ENCODE data around the gene ZBTB24.

ZBTB24 gene

GRCh38 chr6:109460161-109460829 lies 22.7 kb downstream of the ZBTB24 start:
- Mint-ChIP-seq H3K4me1 (peaks cover 51% of the 10 kb centered on the region), H3K27ac (ENCODE audit: low read depth) (no peak overlapping the region), H3K4me3 (no peak overlapping the region), H3K27me3 (no peaks in the 10 kb centered on the region), H3K9me3 (no peaks in the 10 kb centered on the region), H3K36me3 (ENCODE audit: insufficient read depth) (peaks cover 22% of the 10 kb centered on the region)
- no peak for DNase-seq (ENCODE audit: low spot score in 2 of 2)
- no peak for ATAC-seq (replicated peaks; ENCODE audit: extremely low read depth, poor library complexity, severe bottlenecking)

DNA sequence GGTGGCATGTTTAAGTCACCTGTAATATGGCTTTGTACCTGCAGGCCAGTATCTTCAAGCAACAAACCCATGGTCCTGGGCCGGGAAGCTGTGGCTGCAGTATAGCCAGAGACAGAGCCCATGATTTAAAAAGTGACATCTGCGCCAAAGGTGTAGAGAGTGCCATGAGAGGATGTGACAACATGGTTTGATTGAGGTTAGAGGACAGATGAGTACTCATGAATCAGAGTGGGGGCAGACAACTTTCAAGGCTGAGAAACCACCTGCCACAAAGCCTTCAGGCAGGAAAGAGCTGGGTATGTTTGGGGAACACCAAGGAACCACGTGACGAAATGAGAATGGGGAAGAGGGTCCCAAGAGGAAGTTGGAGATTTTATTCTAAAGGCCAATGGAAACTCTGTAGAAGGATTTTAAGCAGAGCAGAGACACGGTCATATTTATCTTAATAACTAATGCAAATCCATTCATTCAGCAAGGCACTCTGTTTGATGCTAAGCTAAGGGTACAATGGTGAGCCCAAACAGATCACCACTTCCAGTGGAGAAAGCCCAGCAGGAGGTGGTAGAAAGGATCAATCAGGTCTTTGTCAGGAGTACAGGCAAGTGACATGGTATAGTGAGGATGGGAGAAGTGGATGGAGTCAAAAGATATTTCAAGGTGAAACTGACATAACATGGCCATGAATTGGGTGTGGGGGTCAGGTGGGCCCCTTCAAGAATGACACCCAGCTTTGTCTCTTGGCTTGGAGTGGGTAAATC lies 24.1 kb downstream of the ZBTB24 start:
- Mint-ChIP-seq H3K27me3 (no peaks in the 10 kb centered on the region), H3K36me3 (ENCODE audit: insufficient read depth) (peaks cover 21% of the 10 kb centered on the region)
- peak in 1 of 2 donors; percentile 46 for DNase-seq (ENCODE audit: low spot score in 2 of 2)

DNA sequence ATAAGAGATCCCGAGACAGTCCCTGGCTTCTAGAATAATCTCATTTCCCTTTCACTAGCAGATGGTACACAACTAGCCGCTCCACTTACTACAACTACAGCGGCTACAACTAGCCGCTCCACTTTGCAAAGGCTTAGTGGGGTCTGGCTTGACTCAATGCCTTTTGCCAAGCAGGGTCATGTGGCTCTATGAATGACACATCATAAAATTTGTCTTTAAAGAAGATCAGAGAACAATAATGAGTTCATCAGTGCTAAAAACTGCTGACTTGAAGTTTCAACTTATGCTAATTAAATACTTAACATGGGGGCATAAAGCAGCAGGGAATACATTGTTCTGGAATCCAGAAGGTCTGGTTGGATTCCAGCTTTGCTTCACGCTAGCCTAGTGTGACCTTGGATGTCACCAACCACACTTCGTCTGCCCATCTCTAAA lies 25.4 kb downstream of the ZBTB24 start:
- Mint-ChIP-seq H3K4me3 (peak overlapping the region; percentile 99), H3K27me3 (no peaks in the 10 kb centered on the region), H3K36me3 (ENCODE audit: insufficient read depth) (peaks cover 19% of the 10 kb centered on the region)

More for the DNA sequence above, 24.1 kb downstream of the ZBTB24 start:
- ATAC-seq (replicated peaks; ENCODE audit: extremely low read depth, poor library complexity, severe bottlenecking), result peak; percentile 49
- H3K9me3 Mint-ChIP-seq, result no peaks in the 10 kb centered on the region
- peaks cover 58% of the 10 kb centered on the region for H3K4me1 Mint-ChIP-seq
- H3K4me3 Mint-ChIP-seq, result no peak overlapping the region
- H3K27ac Mint-ChIP-seq (ENCODE audit: low read depth), result peak overlapping the region; percentile 3

GRCh38 chr6:109456710-109457561 lies 26.1 kb downstream of the ZBTB24 start:
- Mint-ChIP-seq H3K9me3 (no peaks in the 10 kb centered on the region), H3K27ac (ENCODE audit: low read depth) (no peak overlapping the region), H3K4me1 (peaks cover 55% of the 10 kb centered on the region), H3K4me3 (peak overlapping the region; percentile 99), H3K36me3 (ENCODE audit: insufficient read depth) (peaks cover 13% of the 10 kb centered on the region), H3K27me3 (no peaks in the 10 kb centered on the region)
- ATAC-seq (replicated peaks; ENCODE audit: extremely low read depth, poor library complexity, severe bottlenecking) (no peak), DNase-seq (ENCODE audit: low spot score in 2 of 2) (no peak)

More for the DNA sequence above, 25.4 kb downstream of the ZBTB24 start:
- H3K4me1 Mint-ChIP-seq, result peaks cover 60% of the 10 kb centered on the region
- no peaks in the 10 kb centered on the region for H3K9me3 Mint-ChIP-seq
- DNase-seq (ENCODE audit: low spot score in 2 of 2) (no peak), ATAC-seq (replicated peaks; ENCODE audit: extremely low read depth, poor library complexity, severe bottlenecking) (no peak)
- H3K27ac Mint-ChIP-seq (ENCODE audit: low read depth), result no peak overlapping the region

DNA sequence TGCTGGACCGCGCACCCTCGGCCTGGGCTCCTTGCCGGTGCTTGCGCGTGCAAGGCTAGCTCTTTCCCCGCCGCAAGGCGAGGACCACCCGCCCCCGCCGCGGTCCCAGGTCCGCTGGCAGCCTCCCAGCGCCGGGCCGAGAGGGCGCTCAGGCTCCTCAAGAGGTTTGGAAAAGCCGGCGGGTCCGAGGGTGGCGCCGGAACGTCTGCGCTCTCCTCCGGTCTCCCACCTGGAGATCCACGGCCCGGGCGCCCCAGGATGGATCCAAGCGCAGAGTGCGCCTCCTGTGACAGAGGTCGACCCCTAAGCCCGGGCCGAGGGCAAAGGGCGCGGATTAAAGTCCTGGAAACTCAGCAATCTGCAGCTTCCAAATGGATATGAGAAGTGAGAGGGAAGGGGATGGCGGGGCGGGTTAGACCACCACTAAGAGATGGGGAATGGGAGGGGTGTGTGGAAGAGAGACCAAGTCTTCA lies 26.9 kb downstream of the ZBTB24 start:
- H3K9me3 Mint-ChIP-seq, result no peaks in the 10 kb centered on the region
- no peak overlapping the region for H3K27ac Mint-ChIP-seq (ENCODE audit: low read depth)
- ATAC-seq (replicated peaks; ENCODE audit: extremely low read depth, poor library complexity, severe bottlenecking) (no peak), DNase-seq (ENCODE audit: low spot score in 2 of 2) (no peak)
- peaks cover 52% of the 10 kb centered on the region for H3K4me1 Mint-ChIP-seq
- no peaks in the 10 kb centered on the region for H3K27me3 Mint-ChIP-seq
- H3K36me3 Mint-ChIP-seq (ENCODE audit: insufficient read depth), result peaks cover 9% of the 10 kb centered on the region
- H3K4me3 Mint-ChIP-seq, result peak overlapping the region; percentile 99

GRCh38 chr6:109455437-109456110 lies 27.4 kb downstream of the ZBTB24 start, which contains the start of gene MICAL1:
TSS of gene MICAL1 (minus strand) at chr6:109455772. CDS start at chr6:109454196, 1,576 bp downstream.
- Mint-ChIP-seq H3K27ac (ENCODE audit: low read depth) (peak within 1 kb of the TSS; percentile 97), H3K27me3 (no peaks in the 10 kb centered on the region), H3K9me3 (no peaks in the 10 kb centered on the region), H3K4me1 (peaks cover 56% of the 10 kb centered on the region), H3K36me3 (ENCODE audit: insufficient read depth) (peaks cover 12% of the 10 kb centered on the region), H3K4me3 (peak within 1 kb of the TSS; percentile 99)
- DNase-seq (ENCODE audit: low spot score in 2 of 2) (peak; percentile 64 to 71), ATAC-seq (replicated peaks; ENCODE audit: extremely low read depth, poor library complexity, severe bottlenecking) (peak; percentile 55)

GRCh38 chr6:109454496-109455436 lies 28.3 kb downstream of the ZBTB24 start:
- H3K27ac Mint-ChIP-seq (ENCODE audit: low read depth), result peak overlapping the region; percentile 97
- peak; percentile 59 to 80 for DNase-seq (ENCODE audit: low spot score in 2 of 2)
- no peaks in the 10 kb centered on the region for H3K27me3 Mint-ChIP-seq
- ATAC-seq (replicated peaks; ENCODE audit: extremely low read depth, poor library complexity, severe bottlenecking), result peak; percentile 64
- no peaks in the 10 kb centered on the region for H3K9me3 Mint-ChIP-seq
- peak overlapping the region; percentile 99 for H3K4me3 Mint-ChIP-seq
- peaks cover 12% of the 10 kb centered on the region for H3K36me3 Mint-ChIP-seq (ENCODE audit: insufficient read depth)
- peaks cover 60% of the 10 kb centered on the region for H3K4me1 Mint-ChIP-seq

GRCh38 chr6:109453594-109454495 lies 29.2 kb downstream of the ZBTB24 start:
- peaks cover 15% of the 10 kb centered on the region for H3K36me3 Mint-ChIP-seq (ENCODE audit: insufficient read depth)
- H3K9me3 Mint-ChIP-seq, result no peaks in the 10 kb centered on the region
- ATAC-seq (replicated peaks; ENCODE audit: extremely low read depth, poor library complexity, severe bottlenecking) (no peak), DNase-seq (ENCODE audit: low spot score in 2 of 2) (no peak)
- H3K27ac Mint-ChIP-seq (ENCODE audit: low read depth), result peak overlapping the region; percentile 97
- H3K4me3 Mint-ChIP-seq, result peak overlapping the region; percentile 99
- peaks cover 54% of the 10 kb centered on the region for H3K4me1 Mint-ChIP-seq
- no peaks in the 10 kb centered on the region for H3K27me3 Mint-ChIP-seq

DNA sequence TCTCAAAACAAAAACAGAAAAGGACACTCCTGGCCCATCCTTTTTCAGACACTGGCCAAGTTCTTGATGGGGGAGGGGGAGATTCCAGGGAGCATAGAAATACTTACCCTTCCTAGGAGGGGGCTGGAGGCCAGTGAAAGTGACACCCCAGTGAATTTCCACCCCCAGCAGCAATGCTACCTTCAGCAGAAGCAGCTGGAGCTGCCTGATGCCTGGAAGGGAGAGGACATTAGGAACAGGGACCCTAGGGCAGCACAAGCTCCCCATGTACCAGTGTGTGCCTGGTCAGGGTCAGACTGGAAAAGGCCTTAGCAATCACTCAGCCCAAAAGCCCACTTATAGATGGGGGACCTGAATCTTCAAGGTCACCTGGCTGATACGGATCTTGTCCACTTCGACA lies 29.9 kb downstream of the ZBTB24 start:
- H3K27ac Mint-ChIP-seq (ENCODE audit: low read depth), result no peak overlapping the region

DNA sequence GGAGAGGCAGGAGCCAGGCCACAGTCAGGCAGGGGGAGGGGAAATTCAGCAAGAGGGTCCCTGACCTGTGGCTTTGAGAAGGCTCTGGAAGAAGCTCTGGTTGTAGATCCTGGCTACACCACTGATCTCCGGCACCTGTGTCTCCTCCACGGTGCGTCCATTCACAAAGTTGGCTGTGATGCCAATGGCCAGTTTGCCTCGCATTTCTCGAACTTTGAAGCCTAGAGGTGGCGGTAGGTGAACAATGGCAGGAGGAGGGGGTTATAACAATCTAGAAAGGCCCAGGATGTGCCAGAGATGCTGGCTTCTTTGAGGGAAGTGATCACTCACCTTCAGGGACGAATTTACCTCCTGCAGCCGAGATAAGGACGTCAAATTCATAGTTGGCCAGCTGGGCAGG lies 30.8 kb downstream of the ZBTB24 start:
- no peak overlapping the region for H3K4me3 Mint-ChIP-seq
- ATAC-seq (replicated peaks; ENCODE audit: extremely low read depth, poor library complexity, severe bottlenecking) (no peak), DNase-seq (ENCODE audit: low spot score in 2 of 2) (no peak)
- H3K4me1 Mint-ChIP-seq, result peaks cover 54% of the 10 kb centered on the region
- peaks cover 21% of the 10 kb centered on the region for H3K36me3 Mint-ChIP-seq (ENCODE audit: insufficient read depth)
- H3K9me3 Mint-ChIP-seq, result no peaks in the 10 kb centered on the region
- no peak overlapping the region for H3K27ac Mint-ChIP-seq (ENCODE audit: low read depth)
- H3K27me3 Mint-ChIP-seq, result no peaks in the 10 kb centered on the region

More for the DNA sequence above, 29.9 kb downstream of the ZBTB24 start:
- Mint-ChIP-seq H3K4me3 (peak overlapping the region; percentile 4), H3K27me3 (no peaks in the 10 kb centered on the region), H3K36me3 (ENCODE audit: insufficient read depth) (peaks cover 18% of the 10 kb centered on the region), H3K4me1 (peaks cover 56% of the 10 kb centered on the region), H3K9me3 (no peaks in the 10 kb centered on the region)
- ATAC-seq (replicated peaks; ENCODE audit: extremely low read depth, poor library complexity, severe bottlenecking), result no peak
- no peak for DNase-seq (ENCODE audit: low spot score in 2 of 2)
